ENCODE data around the gene YTHDC2. TPM values are rescaled to one million over a fixed set of nuclear protein-coding genes. Genes with fewer than 3 reads are reported as not detected.

Gene YTHDC2
- total RNA-seq, 4 donors from 2014 or later: 12.4 to 33.4 (median 23.7) TPM

DNA sequence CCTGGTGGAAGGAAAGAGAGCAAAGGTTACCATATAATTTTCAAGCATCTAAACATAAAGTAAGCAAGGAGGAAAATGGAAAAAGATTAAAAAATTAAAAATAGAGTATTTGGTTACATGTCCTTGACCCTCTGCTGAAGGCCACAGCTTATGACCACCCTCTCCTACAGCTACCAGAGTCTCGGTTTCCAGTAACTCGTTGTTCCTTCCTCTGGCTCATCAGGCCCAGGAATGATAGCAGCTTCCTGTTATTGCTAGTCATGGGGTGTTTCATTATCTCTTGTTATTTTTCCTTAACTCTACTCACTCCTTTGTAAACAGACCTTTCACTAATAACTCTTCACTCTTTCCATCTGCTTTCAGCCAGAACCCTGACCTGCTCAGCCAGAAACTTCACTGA is 102.2 kb downstream of the YTHDC2 start:
- no peak for DNase-seq
- peaks cover 0 to 12% (median 0%) of the 10 kb centered on the region in 4 donors for H3K27me3 ChIP-seq
- no peak for TF ChIP-seq POLR2A (IDR thresholded peaks at IDR 0.05)
- TF ChIP-seq, protein P1, sequence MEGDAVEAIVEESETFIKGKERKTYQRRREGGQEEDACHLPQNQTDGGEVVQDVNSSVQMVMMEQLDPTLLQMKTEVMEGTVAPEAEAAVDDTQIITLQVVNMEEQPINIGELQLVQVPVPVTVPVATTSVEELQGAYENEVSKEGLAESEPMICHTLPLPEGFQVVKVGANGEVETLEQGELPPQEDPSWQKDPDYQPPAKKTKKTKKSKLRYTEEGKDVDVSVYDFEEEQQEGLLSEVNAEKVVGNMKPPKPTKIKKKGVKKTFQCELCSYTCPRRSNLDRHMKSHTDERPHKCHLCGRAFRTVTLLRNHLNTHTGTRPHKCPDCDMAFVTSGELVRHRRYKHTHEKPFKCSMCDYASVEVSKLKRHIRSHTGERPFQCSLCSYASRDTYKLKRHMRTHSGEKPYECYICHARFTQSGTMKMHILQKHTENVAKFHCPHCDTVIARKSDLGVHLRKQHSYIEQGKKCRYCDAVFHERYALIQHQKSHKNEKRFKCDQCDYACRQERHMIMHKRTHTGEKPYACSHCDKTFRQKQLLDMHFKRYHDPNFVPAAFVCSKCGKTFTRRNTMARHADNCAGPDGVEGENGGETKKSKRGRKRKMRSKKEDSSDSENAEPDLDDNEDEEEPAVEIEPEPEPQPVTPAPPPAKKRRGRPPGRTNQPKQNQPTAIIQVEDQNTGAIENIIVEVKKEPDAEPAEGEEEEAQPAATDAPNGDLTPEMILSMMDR (IDR thresholded peaks at IDR 0.05): no peak
- no peak overlapping the region for H3K27ac ChIP-seq
- intact Hi-C loops (cut with DNase I): no loop called here
- H3K9me3 ChIP-seq: no peaks in the 10 kb centered on the region
- no peaks in the 10 kb centered on the region for H3K4me1 ChIP-seq
- no peaks in the 10 kb centered on the region for H3K36me3 ChIP-seq
- H3K4me3 ChIP-seq: no peak overlapping the region
- WGBS, 2 donors: 41 to 64% methylated on average over 2 of the region's 2 CpGs

DNA sequence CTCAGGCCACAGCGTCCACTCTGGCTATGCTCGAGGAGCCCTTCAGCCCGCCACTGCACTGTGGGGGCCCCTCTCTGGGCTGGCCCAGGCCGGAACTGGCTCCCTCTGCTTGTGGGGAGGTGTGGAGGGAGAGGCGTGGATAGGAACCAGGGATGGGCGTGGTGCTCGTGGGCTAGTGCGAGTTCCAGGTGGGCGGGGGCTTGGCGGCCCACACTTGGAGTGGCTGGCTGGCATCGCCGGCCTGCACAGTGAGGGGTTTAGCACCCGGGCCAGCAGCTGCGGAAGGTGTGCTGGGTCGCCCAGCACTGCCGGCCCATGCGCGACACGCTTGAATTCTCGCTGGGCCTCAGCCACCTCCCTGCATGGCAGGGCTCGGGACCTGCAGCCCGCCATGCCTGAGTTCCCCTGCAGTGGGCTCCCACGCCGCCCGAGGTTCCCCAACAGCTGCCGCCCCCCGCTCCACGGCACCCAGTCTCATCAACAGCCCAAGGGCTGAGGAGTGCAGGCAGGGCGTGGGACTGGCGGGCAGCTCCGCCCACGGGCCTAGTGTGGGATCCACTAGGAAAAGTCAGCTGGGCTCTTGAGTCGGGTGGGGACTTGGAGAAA is 103.8 kb downstream of the YTHDC2 start:
- no peak for DNase-seq
- Histone ChIP-seq H3K36me3 (no peaks in the 10 kb centered on the region), H3K4me3 (no peak overlapping the region), H3K27me3 (peaks cover 0 to 10% (median 0%) of the 10 kb centered on the region in 4 donors), H3K27ac (no peak overlapping the region), H3K4me1 (no peaks in the 10 kb centered on the region), H3K9me3 (no peaks in the 10 kb centered on the region)
- WGBS, 2 donors: 90% methylated on average over 5 of the region's 33 CpGs; no CpG with 5 or more reads in 1 of the 2 donors
- TF ChIP-seq, protein P1 (IDR thresholded peaks at IDR 0.05): no peak
- no peak for TF ChIP-seq POLR2A (IDR thresholded peaks at IDR 0.05)
- intact Hi-C loops (cut with DNase I): no loop called here

DNA sequence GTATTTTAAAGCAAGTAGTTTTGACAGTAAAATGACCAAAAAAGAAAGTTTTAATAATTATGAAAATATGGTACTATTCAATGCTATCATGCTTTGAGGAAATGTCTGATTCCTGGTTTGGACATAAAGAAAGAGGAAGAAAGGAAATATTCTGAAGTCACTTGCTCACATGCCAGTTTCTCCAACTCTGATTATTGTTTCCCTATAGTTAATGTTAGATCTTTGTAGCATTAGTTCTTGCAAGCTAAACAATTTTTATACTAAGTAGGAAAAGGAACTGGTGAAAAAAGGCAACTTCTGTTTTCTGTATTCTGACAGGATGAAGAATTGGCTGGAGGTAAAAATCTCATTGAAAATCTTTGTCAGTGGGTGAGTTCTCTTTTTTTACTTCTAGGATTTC is 119.5 kb downstream of the YTHDC2 start:
- Histone ChIP-seq H3K4me3 (no peak overlapping the region), H3K4me1 (no peaks in the 10 kb centered on the region), H3K9me3 (no peaks in the 10 kb centered on the region), H3K27me3 (peaks cover 0 to 3% (median 0%) of the 10 kb centered on the region in 4 donors), H3K27ac (no peak overlapping the region), H3K36me3 (no peaks in the 10 kb centered on the region)
- no peak for TF ChIP-seq POLR2A (IDR thresholded peaks at IDR 0.05)
- TF ChIP-seq, protein P1 (IDR thresholded peaks at IDR 0.05): no peak
- DNase-seq: no peak
- intact Hi-C loops (cut with DNase I): no loop called here

DNA sequence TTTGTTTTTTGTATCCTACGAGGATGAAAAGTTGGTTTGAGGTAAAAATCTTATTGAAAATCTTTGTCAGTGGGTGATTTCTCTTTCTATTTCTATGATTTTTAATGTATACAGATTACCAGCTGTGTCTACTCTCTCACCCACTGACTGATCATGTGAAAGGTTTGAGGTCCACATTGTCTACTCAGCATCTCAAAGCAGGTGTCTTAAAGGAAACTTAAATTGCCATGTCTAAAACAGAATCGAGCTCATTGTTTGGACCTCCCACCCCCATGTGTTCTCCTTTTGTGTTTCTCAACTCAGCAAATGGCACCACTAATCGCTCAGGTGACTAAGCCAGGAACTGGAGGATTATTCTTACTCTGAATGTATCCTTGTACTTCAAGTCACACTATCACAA is 121.5 kb downstream of the YTHDC2 start:
- Histone ChIP-seq H3K4me3 (no peak overlapping the region), H3K27ac (no peak overlapping the region), H3K4me1 (no peaks in the 10 kb centered on the region), H3K36me3 (no peaks in the 10 kb centered on the region), H3K9me3 (no peaks in the 10 kb centered on the region), H3K27me3 (peaks cover 0 to 3% (median 0%) of the 10 kb centered on the region in 4 donors)
- WGBS, 2 donors: 58 to 65% methylated on average over 3 of the region's 3 CpGs
- intact Hi-C loops (cut with DNase I): no loop called here
- no peak for DNase-seq
- no peak for TF ChIP-seq POLR2A (IDR thresholded peaks at IDR 0.05)
- TF ChIP-seq, protein P1 (IDR thresholded peaks at IDR 0.05): no peak

DNA sequence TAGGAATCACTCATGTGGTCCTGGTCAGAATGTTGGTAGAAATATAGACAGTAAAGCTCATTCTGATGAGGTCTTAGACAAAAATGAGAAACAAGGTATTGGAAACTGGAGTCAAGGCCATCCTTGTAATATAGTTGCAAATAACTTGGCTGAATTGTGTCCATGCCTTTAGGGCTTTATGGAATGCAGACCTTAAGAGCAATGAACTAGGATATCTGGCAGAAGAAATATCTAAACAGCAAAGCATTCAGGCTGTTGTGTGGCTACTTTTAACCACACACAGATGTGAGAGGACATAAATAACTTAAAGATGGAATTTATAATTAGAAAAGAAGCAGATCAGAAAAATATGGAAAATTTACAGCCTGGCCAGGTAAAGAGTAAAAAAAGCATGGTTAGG is 128.2 kb downstream of the YTHDC2 start:
- no peak for TF ChIP-seq POLR2A (IDR thresholded peaks at IDR 0.05)
- TF ChIP-seq, protein P1 (IDR thresholded peaks at IDR 0.05): no peak
- no peaks in the 10 kb centered on the region for H3K36me3 ChIP-seq

More for the DNA sequence above, 128.2 kb downstream of the YTHDC2 start:
- Histone ChIP-seq H3K4me3 (no peak overlapping the region), H3K27me3 (no peaks in the 10 kb centered on the region), H3K27ac (no peak overlapping the region), H3K4me1 (no peaks in the 10 kb centered on the region), H3K9me3 (peaks cover 0 to 4% (median 0%) of the 10 kb centered on the region in 3 donors)
- intact Hi-C loops (cut with DNase I): no loop called here
- DNase-seq: no peak

Small RNA genes within 50 kb of the gene (small RNA-seq; reads per million reads assigned to genes)
- 0 reads per million in 4 donors for gene RNU4ATAC13P

Other genes starting within 250 kb of the YTHDC2 start
- gene TSSK1B, start 78.7 kb upstream of the YTHDC2 start, total RNA-seq: 1 to 10 TPM in 1 of 4 donors, under 1 TPM in 3; 0.12 to 1.3 (median 0.51) TPM
- gene MCC, start 25.2 kb upstream of the YTHDC2 start, total RNA-seq: 10 to 100 TPM; 41.6 to 45.4 (median 43.4) TPM

All from esophagus squamous epithelium (tissue), 5 donors.